Right lobe of liver (tissue), 6 donors: ENCODE measurements around the gene PPIL4. TPM values are rescaled to one million over a fixed set of nuclear protein-coding genes. Genes with fewer than 3 reads are reported as not detected.
"Not testable (repeated sequence)": the region's sequence is repeated elsewhere in the genome, so short reads cannot be mapped to it uniquely, and the experiment has no call there.

ENCODE experiments used
- ATAC-seq, 4 donors: fragments of 200-7000 bp; cut with Tn5 transposase; one replicate each; pipeline ENCODE4 v1.9.1; 2020; ENCODE audit warnings: mild to moderate bottlenecking in 4 of 4, moderate library complexity in 4 of 4
- DNase-seq, 3 donors: peaks; one replicate each; pipeline ENCODE4 v3.0.0-alpha.2; 2020
- H3K27ac ChIP-seq, 3 donors: fragments of 200-600 bp; one replicate each; pipeline ENCODE4 v1.8.0; 2022
- H3K27me3 ChIP-seq, 2 donors: fragments of 200-600 bp; one replicate each; pipeline ENCODE4 v1.8.0; 2022
- H3K36me3 ChIP-seq, 4 donors: fragments of 200-600 bp; sonication (generic) in 1 of 4; one replicate each; pipeline versions ENCODE4 v1.5.1 to v1.8.0; 2017 to 2022; ENCODE audit warnings: control low read depth in 1 of 4
- H3K4me1 ChIP-seq, 4 donors: fragments of 200-600 bp; sonication (generic) in 1 of 4; one replicate each; pipeline versions ENCODE4 v1.5.1 to v1.8.0; 2017 to 2022; ENCODE audit warnings: control low read depth in 1 of 4
- H3K4me3 ChIP-seq, 3 donors: fragments of 200-600 bp; one replicate each; pipeline ENCODE4 v1.8.0; 2022
- H3K9me3 ChIP-seq, 4 donors: fragments of 200-600 bp; sonication (generic) in 1 of 4; one replicate each; pipeline versions ENCODE4 v1.5.1 to v1.8.0; 2017 to 2022; ENCODE audit warnings: control low read depth in 1 of 4
- CTCF ChIP-seq, 4 donors: fragments of 200-600 bp in 3 of 4; fragments of 450-650 bp in 1 of 4; IDR thresholded peaks; one replicate each; pipeline versions ENCODE4 v1.5.1 to v1.8.0; 2016 to 2022; ENCODE audit warnings: antibody characterized with exemption in 4 of 4, mild to moderate bottlenecking in 2 of 4
- POLR2A ChIP-seq: fragments of 450-650 bp; IDR thresholded peaks from one replicate; pipeline ENCODE4 v1.6.1; 2017; ENCODE audit warnings: antibody characterized with exemption, mild to moderate bottlenecking
- WGBS: methylation state at CpG from one replicate; pipeline ENCODE4 v1.1.6; 2018; ENCODE audit warnings: low coverage, low lambda C conversion rate; ENCODE audit not compliant: insufficient coverage; ENCODE audit errors: missing lambda C conversion rate; 5-methylcytosine and 5-hydroxymethylcytosine counted together
- intact Hi-C, 2 donors: fragments of 100-400 bp; cut with DNase I; formaldehyde crosslinking; loops; one replicate each; pipeline versions ENCODE4 v1.11.2 to v1.14.1; 2022
- total RNA-seq, 6 experiments: library from RNA; depleted of rRNA in 2 of 6; stranded (reverse); fragments of >200 nt in 2 of 6; fragmentation: NEBNext Ultra II Directional in 3 of 6; extraction: Animal tissue kit (Norgen Biotek cat#: 25700) in 3 of 6; gene quantifications; one replicate each; pipeline versions ENCODE4 v1.1.0 to v1.2.4, GENCODE V29; 2016 to 2023
- donor health status: DM: no; HTN: yes; CAD: no.
- donor health status: DM: no; HTN: no; CAD: no.
- donor health status: DM: no; HTN: no; CAD: no.
- donor health status: DM: no; HTN: yes; CAD: no.
- donor health status: DM: no; HTN: yes; CAD: no.

Gene PPIL4
- total RNA-seq, 6 experiments from 2014 or later = 7.5 to 9.6 (median 8.7) TPM

GRCh38 chr6:149464411-149464810 is 81.4 kb downstream of the PPIL4 start:
- DNase-seq (no peak), ATAC-seq (no peak)
- no peaks in the 10 kb centered on the region for H3K27me3 ChIP-seq
- intact Hi-C loops = no loop called here
- H3K4me1 ChIP-seq = no peaks in the 10 kb centered on the region
- no peak for TF ChIP-seq POLR2A
- no peak for TF ChIP-seq CTCF (IDR thresholded peaks at IDR 0.05)
- no peak overlapping the region for H3K27ac ChIP-seq
- WGBS = 40% methylated on average over 7 of the region's 8 CpGs
- H3K36me3 ChIP-seq = no peaks in the 10 kb centered on the region
- H3K4me3 ChIP-seq = no peak overlapping the region
- no peaks in the 10 kb centered on the region for H3K9me3 ChIP-seq

GRCh38 chr6:149463781-149464180 is 82.1 kb downstream of the PPIL4 start:
- DNase-seq = no peak

GRCh38 chr6:149462712-149463111 is 83.1 kb downstream of the PPIL4 start:
- DNase-seq, ATAC-seq, intact Hi-C loops, H3K27me3 ChIP-seq, H3K27ac ChIP-seq, H3K36me3 ChIP-seq, H3K9me3 ChIP-seq, H3K4me3 ChIP-seq, H3K4me1 ChIP-seq: not testable (repeated sequence)
- 68% methylated on average over 2 of the region's 7 CpGs for WGBS

More at GRCh38 chr6:149463781-149464180, 82.1 kb downstream of the PPIL4 start:
- Histone ChIP-seq H3K36me3 (no peaks in the 10 kb centered on the region), H3K9me3 (no peaks in the 10 kb centered on the region), H3K27me3 (no peaks in the 10 kb centered on the region), H3K4me1 (no peaks in the 10 kb centered on the region), H3K4me3 (no peak overlapping the region), H3K27ac (no peak overlapping the region)
- peak in 1 of 4 donors; percentile 33 for ATAC-seq
- no peak for TF ChIP-seq CTCF (IDR thresholded peaks at IDR 0.05)
- 63% methylated on average over 4 of the region's 4 CpGs for WGBS
- intact Hi-C loops = no loop called here

- no peaks in the 10 kb centered on the region for H3K27me3 ChIP-seq
- DNase-seq (no peak), ATAC-seq (no peak)
- H3K4me3 ChIP-seq = no peak overlapping the region
- H3K27ac ChIP-seq = no peak overlapping the region
- intact Hi-C loops = no loop called here
- H3K4me1 ChIP-seq = no peaks in the 10 kb centered on the region
- no peaks in the 10 kb centered on the region for H3K36me3 ChIP-seq
- TF ChIP-seq POLR2A = no peak
- TF ChIP-seq CTCF (IDR thresholded peaks at IDR 0.05) = no peak
- 82% methylated on average over 4 of the region's 5 CpGs for WGBS
- no peaks in the 10 kb centered on the region for H3K9me3 ChIP-seq
These were observed 84.2 kb downstream of the PPIL4 start for GRCh38 chr6:149461670-149462069.

GRCh38 chr6:149460249-149460648 is 85.6 kb downstream of the PPIL4 start:
- WGBS = 68% methylated on average over 3 of the region's 3 CpGs
- H3K4me1 ChIP-seq, intact Hi-C loops: not testable (repeated sequence)

GRCh38 chr6:149459761-149460160 is 86.1 kb downstream of the PPIL4 start:
- Histone ChIP-seq H3K9me3 (no peaks in the 10 kb centered on the region), H3K27ac (no peak overlapping the region), H3K4me3 (no peak overlapping the region), H3K27me3 (no peaks in the 10 kb centered on the region), H3K4me1 (peaks cover 0 to 4% (median 3%) of the 10 kb centered on the region in 4 donors), H3K36me3 (no peaks in the 10 kb centered on the region)
- TF ChIP-seq CTCF (IDR thresholded peaks at IDR 0.05) (no peak), POLR2A (no peak)
- 80% methylated on average over 5 of the region's 5 CpGs for WGBS
- intact Hi-C loops = no loop called here
- no peak for DNase-seq
- no peak for ATAC-seq

More at GRCh38 chr6:149460249-149460648, 85.6 kb downstream of the PPIL4 start:
- DNase-seq, H3K27ac ChIP-seq, ATAC-seq, H3K27me3 ChIP-seq, H3K9me3 ChIP-seq, H3K36me3 ChIP-seq, H3K4me3 ChIP-seq: not testable (repeated sequence)
